Retina (tissue), 1 donor: ENCODE measurements around the gene KCNJ2.

Experiments
- DNase-seq: peaks from one replicate; pipeline ENCODE4 v3.0.0-alpha.2; 2016

Gene KCNJ2

GRCh38 chr17:70168977-70169708 lies at the start of gene KCNJ2:
KCNJ2 (plus strand) TSS chr17:70169532; CDS start chr17:70175040, 5,508 bp downstream.
- peak; percentile 96 for DNase-seq

GRCh38 chr17:70119545-70119944 lies 49.8 kb upstream of the KCNJ2 start:
- no peak for DNase-seq

GRCh38 chr17:70119983-70120382 lies 49.3 kb upstream of the KCNJ2 start:
- no peak for DNase-seq

- no peak for DNase-seq
These were observed 48.9 kb upstream of the KCNJ2 start for GRCh38 chr17:70120425-70120824.

- no peak for DNase-seq
These were observed 48.2 kb upstream of the KCNJ2 start for GRCh38 chr17:70121126-70121525.

- DNase-seq: no peak
These were observed 46.1 kb upstream of the KCNJ2 start for GRCh38 chr17:70123193-70123592.

GRCh38 chr17:70124723-70125122 lies 44.6 kb upstream of the KCNJ2 start:
- DNase-seq: no peak

- DNase-seq: no peak
These were observed 42.0 kb upstream of the KCNJ2 start for GRCh38 chr17:70127221-70127873.

GRCh38 chr17:70128727-70129238 lies 40.5 kb upstream of the KCNJ2 start:
- no peak for DNase-seq

GRCh38 chr17:70130289-70130688 lies 39.0 kb upstream of the KCNJ2 start:
- DNase-seq: peak; percentile 18

GRCh38 chr17:70132505-70132904 lies 36.8 kb upstream of the KCNJ2 start:
- no peak for DNase-seq

GRCh38 chr17:70134042-70134441 lies 35.3 kb upstream of the KCNJ2 start:
- no peak for DNase-seq

- DNase-seq: no peak
These were observed 34.6 kb upstream of the KCNJ2 start for GRCh38 chr17:70134777-70135176.

- no peak for DNase-seq
These were observed 33.2 kb upstream of the KCNJ2 start for GRCh38 chr17:70136131-70136530.

- DNase-seq: peak; percentile 11
These were observed 31.7 kb upstream of the KCNJ2 start for GRCh38 chr17:70137451-70138230.

- DNase-seq: peak; percentile 18
These were observed 31.0 kb upstream of the KCNJ2 start for GRCh38 chr17:70138291-70138865.

- DNase-seq: no peak
These were observed 29.8 kb upstream of the KCNJ2 start for GRCh38 chr17:70139449-70139993.

- DNase-seq: peak; percentile 25
These were observed 25.0 kb upstream of the KCNJ2 start for GRCh38 chr17:70144260-70144846.

GRCh38 chr17:70153210-70153609 lies 16.1 kb upstream of the KCNJ2 start:
- DNase-seq: no peak

GRCh38 chr17:70157151-70157550 lies 12.2 kb upstream of the KCNJ2 start:
- DNase-seq: no peak

GRCh38 chr17:70158180-70158579 lies 11.2 kb upstream of the KCNJ2 start:
- no peak for DNase-seq

- no peak for DNase-seq
These were observed 10.7 kb upstream of the KCNJ2 start for GRCh38 chr17:70158591-70158990.
